Tibial nerve (tissue), 4 donors: ENCODE results near the gene ILKAP. TPM values are rescaled to one million over a fixed set of nuclear protein-coding genes. Genes with fewer than 3 reads are reported as not detected.

ENCODE experiments used
- DNase-seq, 2 donors: peaks; one replicate each; pipeline ENCODE4 v3.0.0-alpha.2; 2019; ENCODE audit warnings: low spot score in 2 of 2
- H3K27ac ChIP-seq, 4 donors: fragments of 200-600 bp; sonication (generic) in 3 of 4; one replicate each; pipeline ENCODE4 v1.5.1; 2017 to 2019; ENCODE audit warnings: mild to moderate bottlenecking in 1 of 4
- H3K27me3 ChIP-seq, 2 donors: fragments of 200-600 bp; sonication (generic) in 1 of 2; one replicate each; pipeline versions ENCODE4 v1.5.1 to v1.6.0; 2017 to 2019
- H3K36me3 ChIP-seq, 3 donors: fragments of 200-600 bp; sonication (generic); one replicate each; pipeline ENCODE4 v1.5.1; 2018 to 2019
- H3K4me1 ChIP-seq, 4 donors: fragments of 200-600 bp; sonication (generic) in 3 of 4; one replicate each; pipeline ENCODE4 v1.5.1; 2017 to 2019
- H3K4me3 ChIP-seq, 4 donors: fragments of 200-600 bp; sonication (generic) in 3 of 4; one replicate each; pipeline ENCODE4 v1.5.1; 2017 to 2019; ENCODE audit warnings: mild to moderate bottlenecking in 1 of 4, moderate library complexity in 1 of 4
- H3K9me3 ChIP-seq, 4 donors: fragments of 200-600 bp; sonication (generic) in 3 of 4; one replicate each; pipeline ENCODE4 v1.5.1; 2017 to 2019
- EP300 ChIP-seq, 2 donors: sonication (generic); formaldehyde crosslinking; IDR thresholded peaks; one replicate each; pipeline ENCODE4 v1.6.1; 2017; ENCODE audit warnings: antibody characterized with exemption in 2 of 2, mild to moderate bottlenecking in 1 of 2
- POLR2A ChIP-seq, 2 donors: fragments of 450-650 bp; IDR thresholded peaks; one replicate each; pipeline ENCODE4 v1.6.1; 2017; ENCODE audit warnings: antibody characterized with exemption in 2 of 2, mild to moderate bottlenecking in 2 of 2, moderate library complexity in 2 of 2
- WGBS, 2 donors: methylation state at CpG; one replicate each; pipeline ENCODE4 v1.1.5; 2018; 5-methylcytosine and 5-hydroxymethylcytosine counted together
- total RNA-seq, 4 donors: library from RNA; depleted of rRNA; stranded (reverse); fragments of >200 nt; gene quantifications; one replicate each; pipeline ENCODE4 v1.1.0, GENCODE V29; 2016
- TF ChIP-seq, protein P1 (sequence below), 5 experiments: fragments of 200-600 bp in 3 of 5; fragments of 450-650 bp in 2 of 5; sonication (generic) in 3 of 5; IDR thresholded peaks; one replicate each; pipeline ENCODE4 v1.5.1; 2016 to 2019; ENCODE audit warnings: antibody characterized with exemption in 5 of 5, mild to moderate bottlenecking in 3 of 5, moderate library complexity in 2 of 5

Gene ILKAP
- total RNA-seq, 4 donors from 2014 or later, result 40.8 to 53.1 (median 47.9) TPM

DNA sequence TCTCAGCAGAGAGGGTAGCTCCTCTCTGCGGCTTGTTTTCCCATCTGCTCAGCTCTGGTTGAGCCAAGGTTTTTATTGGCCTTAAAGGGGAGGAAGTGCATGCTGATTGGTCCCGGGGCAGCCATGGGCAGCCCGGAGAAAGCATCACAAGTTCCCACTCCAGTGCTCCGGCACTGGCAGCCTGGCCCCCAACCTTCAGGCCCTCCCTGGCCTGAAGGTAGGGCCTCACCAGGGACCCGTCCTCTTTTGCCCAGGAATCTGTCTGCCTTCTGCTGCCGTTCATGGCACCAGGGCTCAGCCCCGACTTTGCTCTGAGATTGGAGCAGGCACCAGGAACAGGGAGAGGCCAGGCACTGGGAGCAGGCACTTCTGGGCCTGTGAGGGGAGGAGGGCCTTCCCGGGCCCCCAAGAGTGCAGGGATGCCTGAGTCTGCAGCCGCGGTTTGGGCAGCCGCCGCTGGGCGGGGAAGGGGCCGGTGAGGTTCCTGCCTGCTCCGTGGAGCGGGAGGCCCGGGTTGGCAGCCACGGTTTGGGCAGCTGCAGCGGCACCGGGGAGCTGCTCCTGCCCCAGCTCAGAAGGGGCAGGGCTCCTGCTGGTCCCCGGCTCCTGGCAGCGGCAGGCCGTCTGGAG is 17.5 kb upstream of the ILKAP start:
- no peak overlapping the region for H3K4me3 ChIP-seq
- whole genome bisulfite sequencing, 2 donors, result 68 to 72% methylated on average over 18 to 21 of the region's 23 CpGs
- TF ChIP-seq EP300 (IDR thresholded peaks at IDR 0.05) (no peak), POLR2A (IDR thresholded peaks at IDR 0.05) (no peak)
- TF ChIP-seq, protein P1, sequence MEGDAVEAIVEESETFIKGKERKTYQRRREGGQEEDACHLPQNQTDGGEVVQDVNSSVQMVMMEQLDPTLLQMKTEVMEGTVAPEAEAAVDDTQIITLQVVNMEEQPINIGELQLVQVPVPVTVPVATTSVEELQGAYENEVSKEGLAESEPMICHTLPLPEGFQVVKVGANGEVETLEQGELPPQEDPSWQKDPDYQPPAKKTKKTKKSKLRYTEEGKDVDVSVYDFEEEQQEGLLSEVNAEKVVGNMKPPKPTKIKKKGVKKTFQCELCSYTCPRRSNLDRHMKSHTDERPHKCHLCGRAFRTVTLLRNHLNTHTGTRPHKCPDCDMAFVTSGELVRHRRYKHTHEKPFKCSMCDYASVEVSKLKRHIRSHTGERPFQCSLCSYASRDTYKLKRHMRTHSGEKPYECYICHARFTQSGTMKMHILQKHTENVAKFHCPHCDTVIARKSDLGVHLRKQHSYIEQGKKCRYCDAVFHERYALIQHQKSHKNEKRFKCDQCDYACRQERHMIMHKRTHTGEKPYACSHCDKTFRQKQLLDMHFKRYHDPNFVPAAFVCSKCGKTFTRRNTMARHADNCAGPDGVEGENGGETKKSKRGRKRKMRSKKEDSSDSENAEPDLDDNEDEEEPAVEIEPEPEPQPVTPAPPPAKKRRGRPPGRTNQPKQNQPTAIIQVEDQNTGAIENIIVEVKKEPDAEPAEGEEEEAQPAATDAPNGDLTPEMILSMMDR (IDR thresholded peaks at IDR 0.05), result no peak
- H3K36me3 ChIP-seq, result peaks cover 0 to under 1% (median 0%) of the 10 kb centered on the region in 3 donors
- H3K27ac ChIP-seq, result peak overlapping the region in 3 of 4 donors; percentile 3 to 77 (median 25)
- peaks cover 0 to 40% (median 6%) of the 10 kb centered on the region in 4 donors for H3K4me1 ChIP-seq
- DNase-seq, result no peak
- no peaks in the 10 kb centered on the region for H3K9me3 ChIP-seq
- no peaks in the 10 kb centered on the region for H3K27me3 ChIP-seq

DNA sequence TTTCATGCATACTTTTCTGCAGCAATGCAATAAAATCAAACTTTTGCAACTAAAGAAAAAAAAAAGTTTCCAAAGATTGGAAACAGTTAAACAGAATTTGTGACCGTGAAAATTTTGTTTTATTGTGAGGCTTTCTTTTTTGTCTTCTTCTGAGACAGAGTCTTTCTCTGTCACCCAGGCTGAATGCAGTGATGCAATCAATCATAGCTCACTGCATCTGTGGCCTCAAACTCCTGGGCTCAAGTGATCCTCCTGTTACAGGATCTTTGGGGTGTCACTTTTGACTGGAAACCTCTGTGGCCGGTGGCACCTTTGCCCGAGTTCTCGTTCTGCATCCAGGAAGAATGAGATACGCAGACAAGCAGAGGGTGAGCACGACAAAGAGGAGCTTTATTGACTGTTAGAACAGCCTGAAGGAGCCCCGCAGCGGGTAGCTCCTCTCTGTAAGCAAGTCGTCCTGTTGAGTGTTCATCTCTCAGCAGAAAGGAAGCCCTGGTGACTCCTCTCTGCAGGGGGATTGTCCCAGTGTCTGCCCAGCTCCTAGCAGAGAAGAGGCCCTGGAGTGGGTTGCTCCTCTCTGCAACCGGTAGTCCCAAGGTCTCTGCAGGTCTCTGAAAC is 16.9 kb upstream of the ILKAP start:
- Histone ChIP-seq H3K4me3 (no peak overlapping the region), H3K36me3 (no peaks in the 10 kb centered on the region), H3K27ac (peak overlapping the region in 3 of 4 donors; percentile 3 to 77 (median 25)), H3K9me3 (no peaks in the 10 kb centered on the region), H3K27me3 (no peaks in the 10 kb centered on the region), H3K4me1 (peaks cover 0 to 40% (median 9%) of the 10 kb centered on the region in 4 donors)
- 31 to 46% methylated on average over 10 of the region's 10 CpGs for WGBS, 2 donors
- TF ChIP-seq EP300 (IDR thresholded peaks at IDR 0.05), result no peak
- TF ChIP-seq POLR2A (IDR thresholded peaks at IDR 0.05), result no peak
- TF ChIP-seq, protein P1 (IDR thresholded peaks at IDR 0.05), result no peak
- no peak for DNase-seq

GRCh38 chr2:238216651-238217184 is 13.2 kb upstream of the ILKAP start:
- Histone ChIP-seq H3K4me1 (peaks cover 0 to 35% (median 9%) of the 10 kb centered on the region in 4 donors), H3K9me3 (no peaks in the 10 kb centered on the region), H3K27me3 (no peaks in the 10 kb centered on the region), H3K4me3 (no peak overlapping the region), H3K36me3 (no peaks in the 10 kb centered on the region), H3K27ac (peak overlapping the region in 2 of 4 donors; percentile 79 to 86)
- WGBS, 2 donors, result 33 to 48% methylated on average over 2 of the region's 2 CpGs
- no peak for DNase-seq
- no peak for TF ChIP-seq POLR2A (IDR thresholded peaks at IDR 0.05)
- peak in 1 of 2 donors; percentile 34 for TF ChIP-seq EP300 (IDR thresholded peaks at IDR 0.05)
- TF ChIP-seq, protein P1 (IDR thresholded peaks at IDR 0.05), result no peak

DNA sequence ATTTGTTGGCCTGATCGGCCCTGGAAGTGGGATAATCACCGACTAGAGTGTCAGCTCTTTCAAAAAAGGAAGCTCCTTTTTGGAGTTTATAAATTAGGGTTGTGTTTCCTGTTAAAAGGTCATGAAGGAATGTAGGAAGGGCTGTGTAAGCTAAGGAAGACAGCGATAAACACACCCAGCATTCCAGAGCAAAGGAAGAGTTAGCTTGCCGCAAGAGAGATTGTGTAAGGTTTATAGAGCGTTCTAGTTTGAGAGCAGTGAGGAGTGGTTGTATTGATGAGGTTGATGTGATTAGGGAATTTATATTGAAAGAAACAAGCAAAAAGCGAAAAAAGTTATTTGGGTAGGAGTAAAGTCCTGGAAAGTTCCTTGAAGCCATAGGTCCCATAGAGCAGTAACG is 3.5 kb upstream of the ILKAP start:
- H3K27ac ChIP-seq, result no peak overlapping the region
- H3K36me3 ChIP-seq, result no peaks in the 10 kb centered on the region
- 68 to 76% methylated on average over 7 of the region's 7 CpGs for whole genome bisulfite sequencing, 2 donors
- TF ChIP-seq EP300 (IDR thresholded peaks at IDR 0.05), result no peak
- TF ChIP-seq, protein P1 (IDR thresholded peaks at IDR 0.05), result no peak
- TF ChIP-seq POLR2A (IDR thresholded peaks at IDR 0.05), result no peak
- H3K27me3 ChIP-seq, result no peaks in the 10 kb centered on the region
- no peak for DNase-seq
- no peaks in the 10 kb centered on the region for H3K9me3 ChIP-seq
- peaks cover 0 to 12% (median 9%) of the 10 kb centered on the region in 4 donors for H3K4me1 ChIP-seq
- H3K4me3 ChIP-seq, result no peak overlapping the region
